ENCODE results near the gene IDUA. TPM values are rescaled to one million over a fixed set of nuclear protein-coding genes. Genes with fewer than 3 reads are reported as not detected.
"Not testable (repeated sequence)": the region's sequence is repeated elsewhere in the genome, so short reads cannot be mapped to it uniquely, and the experiment has no call there.

Gene IDUA
- polyA plus RNA-seq, 1 donor (not counting 4 experiments of a cell fraction or from before 2014, with no cell fraction given), result 1.2 TPM

DNA sequence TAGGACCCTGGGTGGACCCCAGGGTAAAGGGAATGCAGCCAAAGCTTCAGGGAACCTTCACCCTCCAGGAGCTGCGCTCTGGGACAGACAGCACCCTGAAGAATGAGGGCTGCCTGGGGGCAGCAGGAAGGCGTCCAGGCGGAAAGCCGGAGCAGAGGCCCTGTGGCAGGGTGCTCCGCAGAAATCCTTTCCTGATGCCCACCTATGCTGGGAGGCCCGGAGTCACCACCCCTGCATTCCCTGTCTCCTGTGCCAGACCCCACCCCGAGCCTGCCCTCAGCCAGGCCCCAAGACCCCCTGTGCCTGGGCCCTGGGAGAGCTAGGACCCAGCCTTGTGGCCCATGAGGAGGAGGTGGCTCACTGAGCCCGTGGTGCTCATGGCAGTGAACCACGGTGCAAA, 12.2 kb upstream of the IDUA start:
- FAIRE-seq (no peak), DNase-seq (ENCODE audit: low read depth, low spot score) (no peak)
- Histone ChIP-seq H3K4me3 (ENCODE audit: control insufficient read depth in 2 of 3, extremely low read depth in 1 of 3, insufficient read depth in 2 of 3, low read depth in 1 of 3, low read length in 3 of 3) (no peak overlapping the region), H3K4me2 (ENCODE audit: control insufficient read depth, extremely low read depth, insufficient read depth, low read depth, low read length) (no peak overlapping the region), H4K20me1 (ENCODE audit: control insufficient read depth, extremely low read depth, insufficient read depth, low read length) (peaks cover 3% of the 10 kb centered on the region), H3K27me3 (ENCODE audit: control insufficient read depth, extremely low read depth, insufficient read depth, low read length) (peaks cover 5% of the 10 kb centered on the region), H3K36me3 (ENCODE audit: control insufficient read depth in 2 of 2, extremely low read depth in 1 of 2, insufficient read depth in 2 of 2, low read length in 2 of 2) (no peaks in the 10 kb centered on the region), H3K27ac (ENCODE audit: control insufficient read depth, insufficient read depth, low read length) (no peak overlapping the region), H3K9me1 (ENCODE audit: control insufficient read depth, extremely low read depth, insufficient read depth, low read length) (no peaks in the 10 kb centered on the region), H2AFZ (ENCODE audit: control insufficient read depth, low read length) (no peak overlapping the region), H3K4me1 (ENCODE audit: control insufficient read depth, extremely low read depth, insufficient read depth, low read length) (peaks cover 19% of the 10 kb centered on the region), H3K79me2 (ENCODE audit: control insufficient read depth, insufficient read depth, low read length) (no peaks in the 10 kb centered on the region), H3K9ac (ENCODE audit: control insufficient read depth, extremely low read depth, insufficient read depth, low read length) (no peak overlapping the region), H3K9me3 (ENCODE audit: control insufficient read depth, low read depth, low read length) (no peaks in the 10 kb centered on the region)
- TF ChIP-seq, protein P1, sequence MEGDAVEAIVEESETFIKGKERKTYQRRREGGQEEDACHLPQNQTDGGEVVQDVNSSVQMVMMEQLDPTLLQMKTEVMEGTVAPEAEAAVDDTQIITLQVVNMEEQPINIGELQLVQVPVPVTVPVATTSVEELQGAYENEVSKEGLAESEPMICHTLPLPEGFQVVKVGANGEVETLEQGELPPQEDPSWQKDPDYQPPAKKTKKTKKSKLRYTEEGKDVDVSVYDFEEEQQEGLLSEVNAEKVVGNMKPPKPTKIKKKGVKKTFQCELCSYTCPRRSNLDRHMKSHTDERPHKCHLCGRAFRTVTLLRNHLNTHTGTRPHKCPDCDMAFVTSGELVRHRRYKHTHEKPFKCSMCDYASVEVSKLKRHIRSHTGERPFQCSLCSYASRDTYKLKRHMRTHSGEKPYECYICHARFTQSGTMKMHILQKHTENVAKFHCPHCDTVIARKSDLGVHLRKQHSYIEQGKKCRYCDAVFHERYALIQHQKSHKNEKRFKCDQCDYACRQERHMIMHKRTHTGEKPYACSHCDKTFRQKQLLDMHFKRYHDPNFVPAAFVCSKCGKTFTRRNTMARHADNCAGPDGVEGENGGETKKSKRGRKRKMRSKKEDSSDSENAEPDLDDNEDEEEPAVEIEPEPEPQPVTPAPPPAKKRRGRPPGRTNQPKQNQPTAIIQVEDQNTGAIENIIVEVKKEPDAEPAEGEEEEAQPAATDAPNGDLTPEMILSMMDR (optimal IDR thresholded peaks at IDR 0.05 in 1 of 3, IDR thresholded peaks at IDR 0.05 in 1 of 3, conservative IDR thresholded peaks at IDR 0.05 in 1 of 3; ENCODE audit: extremely low read depth in 1 of 3, insufficient read depth in 2 of 3, low read length in 3 of 3), result no peak
- TF ChIP-seq EZH2 (IDR thresholded peaks at IDR 0.05; ENCODE audit: low read length), result no peak
- dilution Hi-C loops (cut with MboI; ENCODE audit: extremely low pct_ligation_motif_present, low sequenced_read_pairs), result no loop called here

DNA sequence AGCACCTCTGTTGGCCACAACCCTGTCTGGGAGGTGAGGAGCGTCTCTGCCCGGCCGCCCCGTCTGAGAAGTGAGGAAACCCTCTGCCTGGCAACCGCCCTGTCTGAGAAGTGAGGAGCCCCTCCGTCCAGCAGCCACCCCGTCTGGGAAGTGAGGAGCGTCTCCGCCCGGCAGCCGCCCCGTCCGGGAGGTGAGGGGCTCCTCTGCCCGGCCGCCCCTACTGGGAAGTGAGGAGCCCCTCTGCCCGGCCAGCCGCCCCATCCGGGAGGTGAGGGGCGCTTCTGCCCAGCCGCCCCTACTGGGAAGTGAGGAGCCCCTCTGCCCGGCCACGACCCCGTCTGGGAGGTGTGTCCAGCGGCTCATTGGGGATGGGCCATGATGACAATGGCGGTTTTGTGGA, 10.8 kb upstream of the IDUA start:
- H3K4me2 ChIP-seq (ENCODE audit: control insufficient read depth, extremely low read depth, insufficient read depth, low read depth, low read length); H3K4me3 ChIP-seq (ENCODE audit: control insufficient read depth in 2 of 3, extremely low read depth in 1 of 3, insufficient read depth in 2 of 3, low read depth in 1 of 3, low read length in 3 of 3); H3K27me3 ChIP-seq (ENCODE audit: control insufficient read depth, extremely low read depth, insufficient read depth, low read length); H3K9ac ChIP-seq (ENCODE audit: control insufficient read depth, extremely low read depth, insufficient read depth, low read length); H3K9me1 ChIP-seq (ENCODE audit: control insufficient read depth, extremely low read depth, insufficient read depth, low read length); DNase-seq (ENCODE audit: low read depth, low spot score); dilution Hi-C loops (cut with MboI; ENCODE audit: extremely low pct_ligation_motif_present, low sequenced_read_pairs); H4K20me1 ChIP-seq (ENCODE audit: control insufficient read depth, extremely low read depth, insufficient read depth, low read length); H3K36me3 ChIP-seq (ENCODE audit: control insufficient read depth in 2 of 2, extremely low read depth in 1 of 2, insufficient read depth in 2 of 2, low read length in 2 of 2); H3K27ac ChIP-seq (ENCODE audit: control insufficient read depth, insufficient read depth, low read length); H3K9me3 ChIP-seq (ENCODE audit: control insufficient read depth, low read depth, low read length); FAIRE-seq; H3K79me2 ChIP-seq (ENCODE audit: control insufficient read depth, insufficient read depth, low read length); H2AFZ ChIP-seq (ENCODE audit: control insufficient read depth, low read length): not testable (repeated sequence)
- H3K4me1 ChIP-seq (ENCODE audit: control insufficient read depth, extremely low read depth, insufficient read depth, low read length), result peaks cover 14% of the 10 kb centered on the region

DNA sequence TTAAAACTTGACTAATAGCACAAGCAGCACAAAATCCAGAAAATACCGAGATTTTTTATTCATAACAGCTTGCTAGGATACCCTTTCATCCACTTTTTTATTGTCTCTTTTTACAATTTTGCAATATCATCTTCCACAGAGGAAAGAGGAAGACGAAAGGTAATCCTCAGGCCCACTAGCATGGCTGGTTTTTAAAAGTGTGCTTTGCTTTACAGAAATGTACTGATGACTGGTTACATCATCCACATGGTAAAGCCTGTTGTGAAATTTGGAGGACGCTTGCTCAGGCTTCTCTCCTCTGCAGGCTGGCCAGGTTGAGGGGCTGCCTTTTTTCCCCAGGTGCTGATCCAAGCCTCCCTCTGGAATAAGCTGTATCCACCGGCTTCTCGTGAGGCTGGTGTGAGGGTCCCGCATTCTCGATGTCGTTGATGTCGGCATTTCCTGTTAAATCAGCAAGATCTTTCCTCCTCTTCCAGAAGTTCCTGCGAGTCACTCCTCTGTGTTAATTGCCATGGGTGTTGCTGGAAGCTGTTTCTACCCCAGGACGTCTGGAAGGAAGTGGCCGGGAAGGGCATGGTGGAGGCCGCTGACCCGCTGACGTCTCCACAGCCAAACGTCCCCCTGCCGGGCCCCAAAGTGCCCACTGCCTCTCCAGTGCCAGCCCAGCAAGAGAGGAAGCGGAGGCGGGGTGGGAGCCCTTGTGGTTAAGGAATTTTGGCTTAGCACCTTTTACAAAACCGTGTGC, 7.7 kb upstream of the IDUA start:
- FAIRE-seq (no peak), DNase-seq (ENCODE audit: low read depth, low spot score) (no peak)
- no peak overlapping the region for H3K4me2 ChIP-seq (ENCODE audit: control insufficient read depth, extremely low read depth, insufficient read depth, low read depth, low read length)
- no peaks in the 10 kb centered on the region for H3K9me1 ChIP-seq (ENCODE audit: control insufficient read depth, extremely low read depth, insufficient read depth, low read length)
- H3K4me3 ChIP-seq (ENCODE audit: control insufficient read depth in 2 of 3, extremely low read depth in 1 of 3, insufficient read depth in 2 of 3, low read depth in 1 of 3, low read length in 3 of 3), result no peak overlapping the region
- H3K4me1 ChIP-seq (ENCODE audit: control insufficient read depth, extremely low read depth, insufficient read depth, low read length), result no peaks in the 10 kb centered on the region
- no peak overlapping the region for H3K9ac ChIP-seq (ENCODE audit: control insufficient read depth, extremely low read depth, insufficient read depth, low read length)
- no peaks in the 10 kb centered on the region for H3K9me3 ChIP-seq (ENCODE audit: control insufficient read depth, low read depth, low read length)
- H3K36me3 ChIP-seq (ENCODE audit: control insufficient read depth in 2 of 2, extremely low read depth in 1 of 2, insufficient read depth in 2 of 2, low read length in 2 of 2), result no peaks in the 10 kb centered on the region
- TF ChIP-seq, protein P1 (optimal IDR thresholded peaks at IDR 0.05 in 1 of 3, IDR thresholded peaks at IDR 0.05 in 1 of 3, conservative IDR thresholded peaks at IDR 0.05 in 1 of 3; ENCODE audit: extremely low read depth in 1 of 3, insufficient read depth in 2 of 3, low read length in 3 of 3), result no peak
- TF ChIP-seq EZH2 (IDR thresholded peaks at IDR 0.05; ENCODE audit: low read length), result no peak
- H2AFZ ChIP-seq (ENCODE audit: control insufficient read depth, low read length), result no peak overlapping the region
- peaks cover 4% of the 10 kb centered on the region for H3K27me3 ChIP-seq (ENCODE audit: control insufficient read depth, extremely low read depth, insufficient read depth, low read length)
- no peak overlapping the region for H3K27ac ChIP-seq (ENCODE audit: control insufficient read depth, insufficient read depth, low read length)
- H4K20me1 ChIP-seq (ENCODE audit: control insufficient read depth, extremely low read depth, insufficient read depth, low read length), result no peaks in the 10 kb centered on the region
- H3K79me2 ChIP-seq (ENCODE audit: control insufficient read depth, insufficient read depth, low read length), result no peaks in the 10 kb centered on the region
- dilution Hi-C loops (cut with MboI; ENCODE audit: extremely low pct_ligation_motif_present, low sequenced_read_pairs), result no loop called here
